Measurements from ENCODE around the gene RPL19.

RPL19 gene

GRCh38 chr17:39231591-39232551 is 31.8 kb downstream of the RPL19 start:
- TF ChIP-seq CTCF (conservative IDR thresholded peaks at IDR 0.05) (peak; percentile 78), ZFX (IDR thresholded peaks at IDR 0.05) (no peak)
- no peak overlapping the region for H3K27ac ChIP-seq

- peak; percentile 97 for TF ChIP-seq CTCF (conservative IDR thresholded peaks at IDR 0.05)
- TF ChIP-seq ZFX (IDR thresholded peaks at IDR 0.05): no peak
- H3K27ac ChIP-seq: no peak overlapping the region
Measured at GRCh38 chr17:39235555-39236449, 35.7 kb downstream of the RPL19 start.

- no peak for TF ChIP-seq ZFX (IDR thresholded peaks at IDR 0.05)
- H3K27ac ChIP-seq: no peak overlapping the region
Measured at GRCh38 chr17:39236450-39236927, 36.4 kb downstream of the RPL19 start.

GRCh38 chr17:39236981-39237441 is 36.9 kb downstream of the RPL19 start:
- no peak overlapping the region for H3K27ac ChIP-seq

GRCh38 chr17:39237586-39237985 is 37.5 kb downstream of the RPL19 start:
- H3K27ac ChIP-seq: no peak overlapping the region
- no peak for TF ChIP-seq ZFX (IDR thresholded peaks at IDR 0.05)
- TF ChIP-seq CTCF (conservative IDR thresholded peaks at IDR 0.05): no peak

More at GRCh38 chr17:39236981-39237441, 36.9 kb downstream of the RPL19 start:
- no peak for TF ChIP-seq CTCF (conservative IDR thresholded peaks at IDR 0.05)
- no peak for TF ChIP-seq ZFX (IDR thresholded peaks at IDR 0.05)

- no peak for TF ChIP-seq ZFX (IDR thresholded peaks at IDR 0.05)
- TF ChIP-seq CTCF (conservative IDR thresholded peaks at IDR 0.05): no peak
- H3K27ac ChIP-seq: peak overlapping the region; percentile 3; the same call in 1 of the 2 replicates
Measured at GRCh38 chr17:39238311-39238972, 38.4 kb downstream of the RPL19 start.

- no peak for TF ChIP-seq ZFX (IDR thresholded peaks at IDR 0.05)
- peak; percentile 78 for TF ChIP-seq CTCF (conservative IDR thresholded peaks at IDR 0.05)
- no peak overlapping the region for H3K27ac ChIP-seq
Measured at GRCh38 chr17:39239640-39240314, 39.7 kb downstream of the RPL19 start.
